Measurements from ENCODE around the gene CBLL1.

The CBLL1 gene

DNA sequence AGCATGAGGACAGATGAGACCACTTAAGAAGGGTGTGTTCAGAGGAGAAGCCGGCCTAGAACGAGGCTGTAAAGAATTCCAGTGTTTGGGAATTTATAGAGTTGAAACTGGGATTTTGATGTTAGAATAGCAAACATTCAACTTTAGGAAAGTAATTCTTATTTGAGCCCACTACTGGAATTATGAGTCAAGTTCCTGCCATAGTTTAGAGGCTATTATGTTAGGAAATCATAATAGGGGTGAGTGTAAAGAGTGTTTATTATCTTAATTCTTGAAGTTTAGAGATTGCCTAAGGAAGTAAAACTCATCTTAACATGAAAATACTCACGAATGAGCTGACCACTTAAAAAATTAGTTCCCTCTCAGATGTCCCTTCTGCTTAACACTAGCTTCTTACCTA, 2.1 kb downstream of the CBLL1 start:
- no peak for DNase-seq

DNA sequence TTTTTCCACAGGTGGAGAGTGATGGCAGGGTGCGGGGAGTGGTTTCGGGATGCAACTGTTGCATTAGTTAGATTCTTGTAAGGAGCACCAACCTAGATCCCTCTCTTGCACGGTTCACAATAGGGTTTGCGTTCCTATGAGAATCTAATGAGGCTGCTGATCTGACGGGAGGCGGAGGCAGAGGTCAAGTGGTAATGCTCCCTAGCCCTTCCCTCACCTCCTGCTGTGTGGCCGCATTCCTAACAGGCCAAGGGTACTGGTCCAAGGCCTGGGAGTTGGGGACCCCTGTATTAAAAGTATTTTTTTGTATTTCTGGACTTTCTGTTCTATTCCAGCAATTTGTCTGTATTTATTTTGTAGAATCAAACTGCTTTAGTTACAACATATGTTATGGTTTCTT, 7.2 kb downstream of the CBLL1 start:
- DNase-seq, result no peak

DNA sequence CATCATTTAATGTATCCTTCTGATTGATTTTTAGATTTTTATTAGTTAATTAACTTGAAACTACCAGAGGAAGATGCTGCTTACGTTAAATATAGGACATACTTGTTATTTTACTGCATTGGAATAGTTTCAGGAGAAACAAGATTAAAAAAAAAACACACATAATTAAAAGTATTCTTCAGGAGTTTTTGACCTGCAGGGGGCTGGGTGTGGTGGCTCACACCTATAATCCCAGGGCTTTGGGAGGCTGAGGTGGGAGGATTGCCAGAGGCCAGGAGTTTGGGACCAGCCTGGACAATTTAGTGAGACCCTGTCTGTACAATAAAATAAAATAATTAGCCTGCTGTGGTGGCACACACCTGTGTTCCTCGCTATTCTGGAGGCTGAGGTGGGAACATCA, 10.7 kb downstream of the CBLL1 start:
- no peak for DNase-seq

- DNase-seq, result no peak
Measured at GRCh38 chr7:107758667-107759066, 14.7 kb downstream of the CBLL1 start.

GRCh38 chr7:107767391-107767790, 23.4 kb downstream of the CBLL1 start:
- DNase-seq, result no peak

DNA sequence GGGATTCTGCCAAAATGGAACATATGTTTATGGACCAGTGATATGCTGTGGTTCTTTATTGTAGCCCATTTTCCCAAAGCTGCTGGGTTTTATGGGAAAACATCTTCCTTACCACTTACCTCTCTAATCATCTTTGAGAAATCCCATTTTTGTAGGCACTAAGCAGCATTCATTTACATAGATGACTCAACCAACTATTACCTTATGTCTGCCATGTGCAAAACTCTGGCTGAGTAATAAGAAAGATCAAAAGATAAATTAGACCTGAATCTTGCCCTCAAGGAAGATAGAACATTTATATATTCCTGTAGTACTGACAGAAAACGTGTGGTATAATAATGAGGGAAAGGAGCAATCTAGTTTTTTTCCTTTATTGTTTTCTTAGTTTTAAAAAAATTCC, 24.3 kb downstream of the CBLL1 start:
- DNase-seq, result no peak

GRCh38 chr7:107773027-107773426, 29.1 kb downstream of the CBLL1 start:
- DNase-seq, result no peak

DNA sequence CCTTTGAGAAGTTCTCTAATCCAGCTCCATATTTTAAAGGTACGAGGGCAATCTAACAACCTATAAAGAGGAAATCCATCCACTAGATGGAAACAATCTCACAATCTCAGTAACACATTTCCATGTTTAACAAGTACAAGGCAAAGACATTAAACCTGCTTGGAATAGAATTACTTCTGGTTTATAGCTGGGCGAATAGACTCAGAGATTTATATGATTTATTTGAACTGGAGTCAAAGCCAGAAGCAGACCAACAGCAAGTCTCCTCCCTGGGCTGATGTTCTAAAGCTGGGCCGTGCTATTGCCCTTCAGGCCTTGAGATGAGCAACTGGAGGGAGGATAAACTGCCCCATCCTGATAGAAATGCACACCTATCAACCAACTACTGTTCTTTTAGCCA, 33.8 kb downstream of the CBLL1 start:
- no peak for DNase-seq

- DNase-seq, result no peak
Measured at GRCh38 chr7:107778283-107778682, 34.3 kb downstream of the CBLL1 start.

DNA sequence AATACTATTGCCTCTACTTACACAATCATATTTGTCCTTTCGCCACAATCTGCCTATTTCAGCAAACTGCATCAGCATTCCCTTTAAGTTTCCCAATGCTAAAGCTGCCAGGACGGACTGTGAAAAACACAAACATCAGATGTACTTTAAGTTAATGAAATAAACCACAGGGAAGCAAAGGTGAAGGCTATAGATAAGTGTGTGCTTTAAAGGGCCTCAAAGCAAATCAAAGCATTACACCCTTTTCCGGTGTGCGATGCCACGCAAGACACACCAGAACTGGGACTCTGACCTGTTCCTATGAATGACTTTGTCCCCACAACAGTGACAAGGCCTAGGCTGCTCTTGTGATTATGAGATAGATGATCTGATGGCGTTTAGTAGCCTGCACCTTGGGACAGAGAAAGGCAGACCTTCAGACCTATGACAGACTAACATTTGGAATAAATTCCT, 35.7 kb downstream of the CBLL1 start:
- no peak for DNase-seq

GRCh38 chr7:107782374-107782773, 38.4 kb downstream of the CBLL1 start:
- no peak for DNase-seq

GRCh38 chr7:107783648-107784047, 39.7 kb downstream of the CBLL1 start:
- no peak for DNase-seq

GRCh38 chr7:107785170-107785569, 41.2 kb downstream of the CBLL1 start:
- DNase-seq, result no peak

- DNase-seq, result no peak
Measured at GRCh38 chr7:107785926-107786325, 42.0 kb downstream of the CBLL1 start.

GRCh38 chr7:107788216-107788615, 44.3 kb downstream of the CBLL1 start:
- DNase-seq, result no peak

DNA sequence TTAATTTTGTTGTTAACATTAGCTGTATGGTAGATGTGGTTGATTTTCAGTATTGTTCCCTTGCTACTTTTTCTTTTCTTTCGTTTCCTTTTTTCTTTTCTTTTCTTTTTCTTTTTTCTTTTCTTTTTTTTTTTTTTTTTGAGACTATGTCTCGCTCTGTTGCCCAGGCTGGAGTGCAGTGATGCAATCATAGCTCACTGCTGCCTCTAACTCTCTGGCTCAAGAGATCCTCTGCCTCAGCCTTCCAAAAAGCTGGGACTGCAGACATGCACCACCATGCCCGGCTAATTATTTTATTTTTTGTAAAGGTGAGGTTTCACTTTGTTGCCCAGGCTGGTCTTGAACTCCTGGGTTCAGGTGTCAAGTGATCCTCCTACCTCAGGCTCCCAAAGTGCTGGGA, 44.7 kb downstream of the CBLL1 start:
- DNase-seq, result no peak

DNA sequence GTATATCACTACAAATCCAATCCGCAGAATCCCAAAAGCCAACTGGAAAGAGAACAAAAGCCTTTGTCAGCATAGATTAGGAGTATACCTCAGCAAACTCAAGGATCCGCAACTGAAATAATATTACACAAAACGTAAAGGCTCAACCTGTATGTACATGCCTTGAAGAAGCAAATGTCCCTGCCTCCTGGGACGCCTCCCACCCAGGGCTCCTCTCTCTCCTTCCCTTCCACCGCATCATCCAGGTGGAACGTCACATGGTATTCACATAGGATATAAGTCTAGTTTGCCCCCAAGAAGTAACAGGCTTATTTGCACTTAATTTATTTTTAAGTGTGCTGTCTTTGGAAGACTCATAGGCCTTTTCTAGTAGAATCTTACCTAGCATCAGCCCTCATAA, 45.7 kb downstream of the CBLL1 start:
- DNase-seq, result no peak

DNA sequence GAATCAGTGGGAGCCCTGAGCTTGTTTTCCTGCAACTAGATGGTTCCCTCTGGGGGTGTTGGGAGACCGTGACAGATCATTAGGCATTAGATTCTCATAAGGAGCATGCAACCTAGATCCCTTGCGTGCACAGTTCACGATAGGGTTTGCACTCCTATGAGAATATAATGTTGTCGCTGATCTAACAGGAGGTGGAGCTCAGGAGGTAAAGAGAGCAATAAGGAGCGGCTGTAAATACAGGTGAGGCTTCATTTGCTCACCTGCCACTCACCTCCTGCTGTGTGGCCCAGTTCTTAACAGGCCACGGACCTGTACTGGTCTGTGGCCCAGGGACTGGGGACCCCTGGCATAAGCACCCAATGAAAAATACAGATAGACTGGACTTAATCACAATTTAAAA, 48.4 kb downstream of the CBLL1 start:
- no peak for DNase-seq

DNA sequence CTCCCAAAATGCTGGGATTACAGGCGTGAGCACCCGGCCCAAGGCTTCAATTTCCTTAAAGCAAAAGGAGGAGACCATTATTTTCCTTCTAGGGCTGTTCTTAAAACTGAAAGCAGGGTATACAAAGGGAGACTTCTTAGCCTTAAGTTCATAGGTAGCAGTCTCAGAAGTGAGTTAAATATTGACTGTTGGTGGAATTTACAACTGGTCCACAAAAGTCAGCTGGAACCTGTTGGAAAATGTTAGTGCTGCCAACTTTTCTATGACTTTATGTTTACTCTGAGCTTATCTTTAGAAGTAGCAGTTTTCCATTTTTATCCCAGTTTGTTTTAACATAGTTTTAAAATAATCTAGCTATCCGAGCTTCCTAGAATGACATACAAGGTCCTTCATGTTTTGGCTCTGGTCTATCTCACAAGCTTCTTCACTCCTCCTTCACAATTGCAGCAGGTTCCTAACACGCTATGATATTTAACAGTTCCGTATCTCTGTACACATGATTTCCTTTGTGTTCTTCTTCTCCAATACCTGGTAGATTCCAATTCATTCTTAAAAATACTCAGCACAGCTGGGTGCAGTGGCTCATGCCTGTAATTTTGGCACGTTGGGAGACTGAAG, 55.8 kb downstream of the CBLL1 start:
- no peak for DNase-seq

GRCh38 chr7:107803009-107803610, 59.2 kb downstream of the CBLL1 start, which contains the start of gene SLC26A3:
SLC26A3 (minus strand) TSS chr7:107803223; CDS start chr7:107794509, 8,714 bp downstream.
- no peak for DNase-seq

DNA sequence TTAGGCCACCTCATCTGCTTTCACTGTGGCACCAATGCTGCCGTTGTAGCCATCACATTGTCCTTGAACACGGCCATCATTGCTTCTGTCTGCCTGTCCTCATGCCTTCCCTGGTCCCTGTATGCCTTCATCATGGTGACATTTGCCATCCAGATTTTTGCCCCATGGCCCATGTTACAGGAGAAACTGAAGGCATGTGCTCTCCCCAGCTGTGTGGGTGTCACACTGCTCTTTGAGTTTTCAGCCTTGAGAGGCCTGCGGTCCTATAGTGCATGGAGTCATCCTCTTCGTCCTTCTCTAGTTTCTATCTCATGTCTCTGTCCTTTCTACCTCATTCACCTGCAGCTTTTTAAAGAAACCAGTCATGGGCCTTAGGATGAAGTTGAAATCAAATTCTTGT, 65.2 kb downstream of the CBLL1 start:
- DNase-seq, result no peak

GRCh38 chr7:107810626-107811025, 66.7 kb downstream of the CBLL1 start:
- DNase-seq, result no peak
